Muscle layer of duodenum (tissue), 2 donors: ENCODE results near the gene ENPP7.

Experiments used
- H3K27ac ChIP-seq: one replicate; pipeline ENCODE4 v1.7.0; 2013; ENCODE audit warnings: mild to moderate bottlenecking, low read length
- H3K27me3 ChIP-seq: one replicate; pipeline ENCODE4 v1.7.0; 2013; ENCODE audit warnings: low read depth, mild to moderate bottlenecking, control low read depth, low read length
- H3K36me3 ChIP-seq, 2 donors: one replicate each; pipeline ENCODE4 v1.7.0; 2013; ENCODE audit warnings: low read length in 2 of 2, control low read depth in 1 of 2, mild to moderate bottlenecking in 1 of 2; ENCODE audit not compliant: insufficient read depth in 2 of 2, control insufficient read depth in 1 of 2
- H3K4me1 ChIP-seq, 2 donors: one replicate each; pipeline ENCODE4 v1.7.0; 2013; ENCODE audit warnings: low read length in 2 of 2, mild to moderate bottlenecking in 2 of 2, control low read depth in 1 of 2, moderate library complexity in 1 of 2; ENCODE audit not compliant: insufficient read depth in 2 of 2, control insufficient read depth in 1 of 2
- H3K4me3 ChIP-seq, 2 donors: one replicate each; pipeline ENCODE4 v1.7.0; 2013; ENCODE audit warnings: low read length in 2 of 2, low read depth in 1 of 2, mild to moderate bottlenecking in 1 of 2
- H3K9me3 ChIP-seq, 2 donors: one replicate each; pipeline ENCODE4 v1.7.0; 2013; ENCODE audit warnings: low read length in 2 of 2, control low read depth in 1 of 2, mild to moderate bottlenecking in 1 of 2; ENCODE audit not compliant: control insufficient read depth in 1 of 2
- donor health status: healthy.

The ENPP7 gene

DNA sequence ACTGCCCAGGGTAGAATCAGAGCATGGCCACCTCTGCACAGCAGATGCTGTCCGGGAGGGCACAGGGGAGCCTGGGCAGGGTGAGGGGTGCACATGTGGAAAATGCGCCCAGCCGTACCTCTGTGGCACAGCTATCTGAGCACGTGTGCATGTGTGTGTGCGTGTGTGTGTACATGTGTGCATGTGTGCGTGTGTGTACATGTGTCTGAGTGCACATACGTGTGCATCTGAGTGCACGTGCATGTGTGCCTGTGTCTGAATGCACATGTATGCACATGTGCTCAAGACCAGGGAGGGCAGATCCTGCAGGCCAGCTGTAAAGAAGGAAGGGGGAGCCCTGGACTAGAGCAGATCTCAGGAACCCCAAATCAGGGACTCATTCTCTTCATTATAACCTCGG, 37.3 kb upstream of the ENPP7 start:
- Histone ChIP-seq H3K36me3 (no peaks in the 10 kb centered on the region), H3K27me3 (no peaks in the 10 kb centered on the region), H3K4me3 (no peak overlapping the region), H3K27ac (no peak overlapping the region), H3K4me1 (peaks cover 0 to 43% of the 10 kb centered on the region in 2 donors), H3K9me3 (no peaks in the 10 kb centered on the region)

DNA sequence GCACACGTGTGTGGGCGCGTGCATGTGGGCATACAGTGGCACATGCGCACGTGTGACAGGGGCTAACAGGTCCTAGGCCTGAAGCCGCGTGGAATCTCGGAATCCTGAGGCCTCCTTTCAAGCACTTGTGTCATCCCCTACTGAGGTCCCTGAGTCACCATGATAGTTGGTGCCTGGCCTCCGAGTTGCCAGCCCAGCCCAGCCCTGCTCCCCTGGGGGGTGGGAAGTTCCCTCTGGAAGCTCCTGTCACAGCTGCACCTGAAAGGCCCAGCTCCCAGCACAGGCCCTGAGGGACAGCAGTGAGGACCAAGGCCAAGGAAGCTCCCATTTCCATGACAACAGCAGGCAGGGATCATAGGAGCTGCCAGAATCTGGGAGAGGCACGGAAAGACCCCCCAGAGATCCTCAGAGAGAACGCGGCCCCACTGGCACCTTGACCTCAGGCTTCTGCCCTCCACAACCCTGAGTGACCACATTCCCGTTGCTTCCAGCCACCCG, 35.4 kb upstream of the ENPP7 start:
- no peaks in the 10 kb centered on the region for H3K27me3 ChIP-seq
- H3K9me3 ChIP-seq, result no peaks in the 10 kb centered on the region
- no peak overlapping the region for H3K4me3 ChIP-seq
- H3K36me3 ChIP-seq, result no peaks in the 10 kb centered on the region
- H3K27ac ChIP-seq, result no peak overlapping the region
- peaks cover 0 to 40% of the 10 kb centered on the region in 2 donors for H3K4me1 ChIP-seq

DNA sequence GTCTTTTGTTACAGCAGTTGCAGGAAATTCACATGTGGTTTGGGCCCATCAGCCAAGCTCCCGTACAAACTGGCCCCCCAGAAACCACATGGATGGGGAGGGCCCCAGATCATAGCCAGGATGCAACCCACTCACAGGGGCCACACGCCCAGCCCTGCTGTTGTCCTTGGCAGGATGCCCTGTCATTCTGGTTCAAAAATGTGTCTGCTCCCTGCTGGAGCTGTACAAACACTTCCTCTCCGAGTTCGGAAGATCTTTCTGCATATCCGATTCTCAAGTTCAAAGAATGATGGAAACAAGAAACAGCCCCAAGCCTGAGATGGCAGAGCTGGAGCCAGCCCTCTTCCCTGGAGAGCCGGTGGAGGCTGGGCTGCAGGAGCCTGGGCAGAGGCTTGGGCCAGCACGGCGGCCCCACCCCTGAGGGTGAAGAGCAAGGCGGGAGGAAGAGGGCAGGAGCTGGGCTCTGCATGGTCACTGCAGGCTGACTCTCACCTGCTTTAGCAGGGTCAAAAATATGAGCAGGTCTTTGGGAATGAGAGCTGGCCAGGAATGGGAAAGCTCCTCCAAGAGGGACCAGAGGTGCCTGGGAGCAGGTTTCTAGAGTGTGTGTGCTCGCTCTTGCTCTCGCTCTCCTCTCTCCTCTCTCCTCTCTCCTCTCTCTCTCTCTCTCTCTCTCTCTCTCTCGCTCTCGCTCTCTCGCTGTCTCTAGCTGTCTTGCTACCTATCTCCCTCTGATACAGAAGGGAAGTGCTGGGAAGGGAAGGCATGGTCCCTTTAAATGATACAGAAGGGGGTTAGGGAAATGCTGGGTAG, 34.7 kb upstream of the ENPP7 start:
- Histone ChIP-seq H3K27me3 (no peaks in the 10 kb centered on the region), H3K27ac (no peak overlapping the region), H3K36me3 (no peaks in the 10 kb centered on the region), H3K4me1 (peaks cover 0 to 33% of the 10 kb centered on the region in 2 donors), H3K9me3 (no peaks in the 10 kb centered on the region), H3K4me3 (no peak overlapping the region)

DNA sequence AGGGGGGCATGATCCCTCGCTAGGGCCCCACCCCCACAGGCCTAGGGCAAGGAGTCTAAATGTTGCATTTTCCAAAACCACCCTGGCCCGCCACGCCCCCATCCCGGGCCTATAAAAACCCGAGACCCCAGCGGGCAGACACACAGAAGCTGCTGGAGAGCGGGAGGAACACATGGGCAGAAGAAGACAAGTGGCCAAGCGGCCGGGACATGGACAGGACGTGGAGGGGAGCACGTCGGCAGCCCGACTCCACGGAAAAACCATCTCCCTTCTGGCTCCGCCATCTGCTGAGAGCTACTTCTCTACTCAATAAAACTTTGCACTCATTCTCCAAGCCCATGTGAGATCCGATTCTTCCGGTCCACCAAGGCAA, 34.1 kb upstream of the ENPP7 start:
- Histone ChIP-seq H3K4me1 (peaks cover 0 to 28% of the 10 kb centered on the region in 2 donors), H3K27ac (no peak overlapping the region), H3K27me3 (no peaks in the 10 kb centered on the region), H3K36me3 (no peaks in the 10 kb centered on the region), H3K9me3 (no peaks in the 10 kb centered on the region), H3K4me3 (no peak overlapping the region)

DNA sequence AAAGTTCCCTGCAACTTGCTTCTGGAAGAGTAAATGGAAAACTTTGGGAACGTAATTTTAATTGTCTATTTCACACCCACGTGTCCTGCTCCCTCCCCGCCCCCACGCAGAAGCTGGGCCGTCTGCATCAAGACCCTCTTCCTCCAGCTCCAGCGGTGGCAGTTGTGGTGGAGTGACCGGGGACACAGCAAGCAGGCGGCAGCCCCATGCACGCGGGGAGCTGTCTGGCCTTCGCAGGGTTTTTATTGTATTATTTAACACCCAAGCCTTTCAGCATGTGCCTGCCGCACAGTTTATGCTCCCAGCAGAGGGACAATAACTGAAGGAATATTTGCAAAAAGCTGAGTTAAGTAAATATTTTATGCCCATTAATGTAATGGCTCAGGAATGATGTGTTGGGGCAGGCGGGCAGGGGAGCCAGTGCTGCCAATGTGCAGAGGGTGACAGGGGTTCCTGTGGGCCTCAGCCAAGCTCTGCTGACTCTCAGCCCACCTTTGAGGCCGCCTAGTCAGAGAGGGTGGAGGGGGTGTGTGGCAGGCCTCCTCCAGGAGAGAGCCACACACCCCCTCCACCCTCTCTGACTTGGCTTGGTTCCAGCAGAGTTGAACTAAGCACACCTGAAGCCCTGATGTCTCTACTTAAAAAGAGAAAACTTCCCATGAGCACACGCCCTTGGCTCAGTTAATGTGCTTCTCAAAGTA, 32.4 kb upstream of the ENPP7 start:
- H3K27ac ChIP-seq, result no peak overlapping the region
- H3K9me3 ChIP-seq, result no peaks in the 10 kb centered on the region
- no peaks in the 10 kb centered on the region for H3K36me3 ChIP-seq
- peaks cover 0 to 15% of the 10 kb centered on the region in 2 donors for H3K4me1 ChIP-seq
- H3K4me3 ChIP-seq, result no peak overlapping the region
- no peaks in the 10 kb centered on the region for H3K27me3 ChIP-seq

DNA sequence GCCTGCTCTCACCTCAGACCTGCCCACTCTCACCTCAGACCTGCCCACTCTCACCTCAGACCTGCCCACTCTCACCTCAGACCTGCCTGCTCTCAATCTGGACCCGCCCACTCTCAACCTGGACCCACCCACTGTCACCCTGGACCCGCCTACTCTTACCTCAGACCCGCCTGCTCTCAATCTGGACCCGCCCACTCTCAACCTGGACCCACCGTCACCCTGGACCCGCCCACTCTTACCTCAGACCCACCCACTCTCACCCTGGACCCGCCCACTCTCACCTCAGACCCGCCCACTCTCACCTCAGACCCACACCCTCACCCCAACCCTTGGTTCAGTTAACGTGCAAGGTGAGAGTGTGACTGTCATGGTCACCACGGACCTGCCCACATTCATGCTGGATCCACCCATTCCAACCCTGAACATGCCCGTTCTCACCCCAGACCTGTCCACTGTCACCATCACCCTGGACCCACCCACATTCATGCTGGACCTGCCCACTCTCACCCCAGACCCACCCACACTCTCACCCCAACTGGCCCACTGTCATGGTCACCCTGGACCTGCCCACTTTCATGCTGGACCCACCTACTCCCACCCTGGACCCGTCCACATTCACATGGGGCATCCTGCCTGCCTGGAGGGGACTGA, 31.2 kb upstream of the ENPP7 start:
- Histone ChIP-seq H3K27me3 (no peaks in the 10 kb centered on the region), H3K9me3 (no peaks in the 10 kb centered on the region), H3K4me1 (peaks cover 0 to 15% of the 10 kb centered on the region in 2 donors), H3K4me3 (no peak overlapping the region), H3K36me3 (no peaks in the 10 kb centered on the region), H3K27ac (no peak overlapping the region)

DNA sequence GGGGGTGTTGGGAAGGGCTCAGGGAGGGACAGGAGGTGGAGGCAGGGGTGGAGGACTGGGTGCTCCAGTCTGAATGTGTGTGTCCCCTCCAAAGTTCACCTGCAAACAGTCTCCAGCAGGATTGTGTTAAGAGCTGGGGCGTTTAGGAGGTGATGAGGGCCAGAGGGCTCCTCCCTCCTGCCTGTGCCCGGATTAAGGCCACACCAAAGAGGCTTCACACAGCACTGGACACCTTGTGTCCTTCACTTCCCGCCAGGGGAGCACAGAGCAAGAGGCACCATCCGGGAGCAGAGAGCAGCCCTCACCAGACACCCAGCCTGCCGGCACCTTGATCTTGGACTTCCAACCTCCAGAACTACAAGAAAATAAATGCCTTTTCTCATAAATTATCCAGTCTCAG, 30.2 kb upstream of the ENPP7 start:
- no peak overlapping the region for H3K27ac ChIP-seq
- no peaks in the 10 kb centered on the region for H3K36me3 ChIP-seq
- H3K9me3 ChIP-seq, result no peaks in the 10 kb centered on the region
- H3K27me3 ChIP-seq, result no peaks in the 10 kb centered on the region
- H3K4me1 ChIP-seq, result peaks cover 0 to 11% of the 10 kb centered on the region in 2 donors
- no peak overlapping the region for H3K4me3 ChIP-seq

DNA sequence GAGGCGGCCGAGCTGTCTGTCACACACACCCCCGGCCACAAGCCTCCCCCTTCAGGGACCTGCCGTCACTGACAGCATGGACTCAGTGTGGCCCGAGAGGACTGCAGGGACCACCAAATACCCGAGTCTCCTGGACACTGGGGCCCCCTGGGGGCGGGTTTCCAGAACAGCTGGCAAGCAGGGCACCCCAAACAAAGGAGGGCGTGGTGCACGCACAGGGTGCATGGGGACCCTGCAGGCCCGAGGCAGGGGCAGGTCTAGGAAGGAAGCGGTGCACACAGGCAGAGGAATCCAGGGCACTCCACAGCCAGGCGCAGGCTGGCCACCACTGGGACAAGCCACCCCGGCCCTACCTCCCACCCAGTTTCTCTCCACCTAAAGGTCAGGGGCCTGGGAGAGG, 28.7 kb upstream of the ENPP7 start:
- Histone ChIP-seq H3K27me3 (no peaks in the 10 kb centered on the region), H3K4me3 (no peak overlapping the region), H3K36me3 (no peaks in the 10 kb centered on the region), H3K27ac (no peak overlapping the region), H3K4me1 (no peaks in the 10 kb centered on the region), H3K9me3 (no peaks in the 10 kb centered on the region)

DNA sequence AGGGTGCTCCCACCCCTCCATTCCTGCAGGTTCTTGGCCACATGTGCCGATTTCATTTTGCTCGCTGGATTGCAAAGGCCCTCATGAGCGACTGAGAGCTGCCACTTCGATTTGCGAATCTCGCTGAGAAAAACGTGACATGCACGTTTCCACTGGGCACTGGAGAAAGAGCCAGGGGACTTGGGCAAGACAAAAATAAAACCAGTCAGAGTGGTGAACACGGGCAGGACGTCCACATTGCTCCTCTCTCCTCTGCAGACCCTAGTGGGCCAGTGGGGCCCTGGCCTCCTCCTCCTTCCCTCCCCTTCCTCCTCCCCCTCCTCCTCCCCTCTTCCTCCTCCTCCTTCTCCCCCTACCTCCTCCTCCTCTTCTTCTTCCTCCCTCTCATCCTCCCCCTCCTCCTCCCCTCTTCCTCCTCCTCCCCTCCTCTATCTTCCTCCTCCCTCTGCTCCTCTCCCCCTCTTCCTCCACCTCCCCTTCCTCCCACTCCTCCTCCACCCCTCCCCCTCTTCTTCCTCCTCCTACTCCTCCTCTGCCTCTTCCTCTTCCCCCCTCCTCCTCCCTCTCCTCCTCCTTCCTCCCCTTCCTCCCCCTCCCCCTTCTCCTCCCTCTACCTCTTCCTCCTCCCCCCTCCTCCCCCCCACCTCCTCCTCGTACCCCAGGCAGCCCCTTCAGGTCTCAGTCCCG, 28.1 kb upstream of the ENPP7 start:
- no peaks in the 10 kb centered on the region for H3K4me1 ChIP-seq
- no peak overlapping the region for H3K27ac ChIP-seq
- H3K36me3 ChIP-seq, result no peaks in the 10 kb centered on the region
- H3K4me3 ChIP-seq, result no peak overlapping the region
- no peaks in the 10 kb centered on the region for H3K27me3 ChIP-seq
- H3K9me3 ChIP-seq, result no peaks in the 10 kb centered on the region

DNA sequence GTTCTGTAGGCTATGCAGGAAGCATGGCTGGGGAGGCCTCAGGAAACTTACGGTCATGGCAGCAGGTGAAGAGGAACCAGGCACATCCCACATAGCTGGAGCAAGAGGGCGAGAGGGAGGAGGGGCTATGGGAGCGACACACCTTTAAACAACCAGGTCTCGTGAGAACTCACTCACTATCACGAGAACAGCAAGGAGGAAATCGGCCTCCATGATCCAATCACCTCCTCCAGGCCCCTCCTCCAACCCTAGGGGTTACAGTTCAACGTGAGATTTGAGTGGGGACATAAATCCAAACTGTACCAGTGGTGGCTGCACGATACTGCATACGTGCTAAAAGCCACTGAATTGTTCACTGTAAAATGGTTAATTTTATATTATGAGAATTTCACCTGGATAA, 26.1 kb upstream of the ENPP7 start:
- no peak overlapping the region for H3K4me3 ChIP-seq
- no peak overlapping the region for H3K27ac ChIP-seq
- no peaks in the 10 kb centered on the region for H3K36me3 ChIP-seq
- no peaks in the 10 kb centered on the region for H3K27me3 ChIP-seq
- H3K4me1 ChIP-seq, result peaks cover 0 to 5% of the 10 kb centered on the region in 2 donors
- H3K9me3 ChIP-seq, result no peaks in the 10 kb centered on the region

DNA sequence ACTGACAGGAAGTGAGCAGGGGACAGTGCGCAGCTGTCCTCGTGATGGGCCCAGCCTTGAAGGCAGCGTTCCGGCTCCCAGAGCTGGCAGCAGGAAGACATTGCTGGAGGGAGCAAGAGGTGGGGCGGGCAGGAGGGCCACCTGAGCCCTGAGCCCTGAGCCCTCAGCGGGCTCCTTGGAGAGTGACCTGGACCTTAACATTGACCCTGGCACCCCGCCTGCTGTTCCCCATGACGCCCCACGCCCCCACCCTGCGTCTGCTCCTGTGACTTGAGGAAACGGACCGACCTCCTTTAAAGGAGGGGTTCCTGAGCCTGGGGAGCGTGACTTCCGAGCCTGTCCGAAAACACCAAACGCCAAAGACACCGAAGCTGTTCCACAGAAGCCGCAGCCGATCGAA, 25.1 kb upstream of the ENPP7 start:
- Histone ChIP-seq H3K4me3 (no peak overlapping the region), H3K36me3 (no peaks in the 10 kb centered on the region), H3K9me3 (no peaks in the 10 kb centered on the region), H3K27me3 (no peaks in the 10 kb centered on the region), H3K27ac (no peak overlapping the region), H3K4me1 (peaks cover 0 to 5% of the 10 kb centered on the region in 2 donors)
